HepG2 (cell line): ENCODE results near the gene NGEF. TPM values are rescaled to one million over a fixed set of nuclear protein-coding genes. Genes with fewer than 3 reads are reported as not detected.

ENCODE experiments used
- CHD4 ChIP-seq: fragments of 200-600 bp; sonication (generic); IDR thresholded peaks from 2 replicates; pipeline ENCODE4 v1.7.0; 2017; ENCODE audit warnings: mild to moderate bottlenecking, low read length, borderline replicate concordance
- FOXJ3 ChIP-seq: sonication (generic); formaldehyde crosslinking; IDR thresholded peaks from 2 replicates; pipeline ENCODE4 v1.4.0; 2020; ENCODE audit warnings: missing genetic modification reagents, mild to moderate bottlenecking, borderline replicate concordance
- FOXO1 ChIP-seq: sonication (generic); formaldehyde crosslinking; IDR thresholded peaks from 2 replicates; pipeline ENCODE4 v1.4.0; 2020; ENCODE audit warnings: missing genetic modification reagents
- IRX3 ChIP-seq: sonication (generic); formaldehyde crosslinking; IDR thresholded peaks from 2 replicates; pipeline ENCODE4 v1.8.1; 2023; ENCODE audit warnings: mild to moderate bottlenecking, low read depth, missing genetic modification reagents, borderline replicate concordance
- JUN ChIP-seq: sonication (generic); formaldehyde crosslinking; IDR thresholded peaks from 2 replicates; pipeline ENCODE4 v1.4.0; 2020; ENCODE audit warnings: mild to moderate bottlenecking, missing genetic modification reagents
- KDM3A ChIP-seq: IDR thresholded peaks from 2 replicates; pipeline ENCODE4 v1.6.1; 2018; ENCODE audit warnings: low read depth, missing compliant biosample characterization
- MIER3 ChIP-seq: IDR thresholded peaks from 2 replicates; pipeline ENCODE4 v1.6.1; 2016; ENCODE audit warnings: missing compliant biosample characterization, borderline replicate concordance
- NAIF1 ChIP-seq: sonication (generic); formaldehyde crosslinking; IDR thresholded peaks from 2 replicates; pipeline ENCODE4 v1.5.0; 2020; ENCODE audit warnings: mild to moderate bottlenecking, missing genetic modification reagents, borderline replicate concordance
- NFYC ChIP-seq: IDR thresholded peaks from 2 replicates; pipeline ENCODE4 v1.6.1; 2016; ENCODE audit warnings: missing genetic modification reagents, missing compliant biosample characterization
- SOX5 ChIP-seq: IDR thresholded peaks from 2 replicates; pipeline ENCODE4 v1.6.1; 2016; ENCODE audit warnings: borderline replicate concordance
- TEAD3 ChIP-seq: optimal IDR thresholded peaks from 2 replicates; pipeline ENCODE3; 2016; ENCODE audit warnings: borderline replicate concordance
- ZNF160 ChIP-seq: sonication (generic); formaldehyde crosslinking; IDR thresholded peaks from 2 replicates; pipeline ENCODE4 v1.8.0; 2022; ENCODE audit warnings: mild to moderate bottlenecking, inconsistent platforms, missing genetic modification reagents
- ZNF34 ChIP-seq: sonication (generic); formaldehyde crosslinking; IDR thresholded peaks from 2 replicates; pipeline ENCODE4 v1.4.0; 2020; ENCODE audit warnings: mild to moderate bottlenecking, missing genetic modification reagents, borderline replicate concordance
- ZNF788 ChIP-seq: sonication (generic); formaldehyde crosslinking; IDR thresholded peaks from 2 replicates; pipeline ENCODE4 v1.5.0; 2020; ENCODE audit warnings: mild to moderate bottlenecking, missing genetic modification reagents, borderline replicate concordance
- polyA plus RNA-seq, 8 experiments: library from polyadenylated mRNA; depleted of rRNA in 3 of 8; stranded (reverse) in 7 of 8; unstranded in 1 of 8; fragments of >200 nt; fragmentation: Illumina TruSeq in 4 of 8; extraction: Trizol in 4 of 8; gene quantifications; 2 replicates each; pipeline versions ENCODE4 v1.2.1 to v1.2.3, GENCODE V29; 2011 to 2016; ENCODE audit warnings: low read depth in 4 of 8, missing spikeins in 1 of 8, mixed read lengths in 1 of 8; ENCODE audit not compliant: insufficient read depth in 1 of 8
- total RNA-seq, 5 experiments: library from RNA; depleted of rRNA; stranded (reverse); fragments of >200 nt; fragmentation: Illumina TruSeq; extraction: Trizol; gene quantifications; 2 replicates each; pipeline ENCODE4 v1.2.3, GENCODE V29; 2016; ENCODE audit warnings: low read depth in 1 of 5
- TF ChIP-seq, protein P1 (sequence below): sonication (generic); formaldehyde crosslinking; IDR thresholded peaks from 2 replicates; pipeline ENCODE4 v1.4.0; 2020; ENCODE audit warnings: missing genetic modification reagents, borderline replicate concordance
- TF ChIP-seq, protein P2 (sequence below): sonication (generic); formaldehyde crosslinking; IDR thresholded peaks from 2 replicates; pipeline ENCODE4 v1.4.0; 2020; ENCODE audit warnings: missing genetic modification reagents, borderline replicate concordance
- TF ChIP-seq, protein P3 (sequence below): sonication (generic); formaldehyde crosslinking; IDR thresholded peaks from 2 replicates; pipeline ENCODE4 v1.4.0; 2020; ENCODE audit warnings: missing genetic modification reagents, borderline replicate concordance
- TF ChIP-seq, protein P4 (sequence below): sonication (generic); formaldehyde crosslinking; conservative IDR thresholded peaks from 2 replicates; pipeline ENCODE4 v1.8.0; 2022; ENCODE audit warnings: mild to moderate bottlenecking, moderate library complexity, missing genetic modification reagents

The NGEF gene
- total and polyA plus RNA-seq, 2 of the 13 experiments (the other 11 are each of a cell fraction or from before 2014, with no cell fraction given) = 14.4 to 36.9 TPM

DNA sequence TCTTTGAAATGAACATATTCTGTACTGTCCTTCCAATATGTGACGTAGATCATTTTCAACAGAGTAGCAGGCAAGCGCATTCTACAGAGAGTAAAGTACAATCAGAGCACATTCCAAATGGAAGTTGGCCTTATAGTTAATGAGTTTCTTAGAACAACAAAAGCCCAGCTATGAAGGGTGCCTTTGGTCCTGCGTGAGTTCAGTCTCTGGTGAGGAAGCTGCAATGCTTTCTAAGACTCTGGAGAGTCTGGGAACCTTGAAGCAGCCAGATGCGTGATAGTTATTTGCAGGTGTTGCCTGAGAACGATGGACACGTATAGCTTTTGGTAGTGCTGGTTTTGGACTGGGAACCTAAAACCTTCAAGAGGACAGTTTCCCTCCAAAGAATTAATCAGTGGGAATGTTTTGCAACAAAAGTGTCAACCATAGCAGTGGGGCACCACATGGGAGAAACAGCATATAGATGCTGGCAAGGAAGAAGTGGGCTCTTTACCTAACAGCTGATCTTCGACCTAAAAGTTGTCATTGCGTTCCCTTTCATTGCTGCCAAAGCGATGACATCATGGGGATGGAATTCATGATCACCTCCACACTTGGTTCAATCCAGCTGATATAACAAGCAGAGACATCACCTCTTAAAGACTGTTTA, 152.3 kb downstream of the NGEF start (continued):
- TF ChIP-seq NFYC (CRISPR knock-in tag) = no peak; the same call in 1 of the 2 replicates
- TF ChIP-seq ZNF34 (CRISPR knock-in tag) = no peak
- no peak for TF ChIP-seq ZNF788 (CRISPR knock-in tag)
- TF ChIP-seq, protein P1, sequence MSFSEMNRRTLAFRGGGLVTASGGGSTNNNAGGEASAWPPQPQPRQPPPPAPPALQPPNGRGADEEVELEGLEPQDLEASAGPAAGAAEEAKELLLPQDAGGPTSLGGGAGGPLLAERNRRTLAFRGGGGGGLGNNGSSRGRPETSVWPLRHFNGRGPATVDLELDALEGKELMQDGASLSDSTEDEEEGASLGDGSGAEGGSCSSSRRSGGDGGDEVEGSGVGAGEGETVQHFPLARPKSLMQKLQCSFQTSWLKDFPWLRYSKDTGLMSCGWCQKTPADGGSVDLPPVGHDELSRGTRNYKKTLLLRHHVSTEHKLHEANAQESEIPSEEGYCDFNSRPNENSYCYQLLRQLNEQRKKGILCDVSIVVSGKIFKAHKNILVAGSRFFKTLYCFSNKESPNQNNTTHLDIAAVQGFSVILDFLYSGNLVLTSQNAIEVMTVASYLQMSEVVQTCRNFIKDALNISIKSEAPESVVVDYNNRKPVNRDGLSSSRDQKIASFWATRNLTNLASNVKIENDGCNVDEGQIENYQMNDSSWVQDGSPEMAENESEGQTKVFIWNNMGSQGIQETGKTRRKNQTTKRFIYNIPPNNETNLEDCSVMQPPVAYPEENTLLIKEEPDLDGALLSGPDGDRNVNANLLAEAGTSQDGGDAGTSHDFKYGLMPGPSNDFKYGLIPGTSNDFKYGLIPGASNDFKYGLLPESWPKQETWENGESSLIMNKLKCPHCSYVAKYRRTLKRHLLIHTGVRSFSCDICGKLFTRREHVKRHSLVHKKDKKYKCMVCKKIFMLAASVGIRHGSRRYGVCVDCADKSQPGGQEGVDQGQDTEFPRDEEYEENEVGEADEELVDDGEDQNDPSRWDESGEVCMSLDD (CRISPR knock-in tag) = no peak
- TF ChIP-seq FOXJ3 (CRISPR knock-in tag) = peak; percentile 55; the same call in 1 of the 2 replicates
- TF ChIP-seq IRX3 (CRISPR knock-in tag) = no peak
- TF ChIP-seq, protein P2, sequence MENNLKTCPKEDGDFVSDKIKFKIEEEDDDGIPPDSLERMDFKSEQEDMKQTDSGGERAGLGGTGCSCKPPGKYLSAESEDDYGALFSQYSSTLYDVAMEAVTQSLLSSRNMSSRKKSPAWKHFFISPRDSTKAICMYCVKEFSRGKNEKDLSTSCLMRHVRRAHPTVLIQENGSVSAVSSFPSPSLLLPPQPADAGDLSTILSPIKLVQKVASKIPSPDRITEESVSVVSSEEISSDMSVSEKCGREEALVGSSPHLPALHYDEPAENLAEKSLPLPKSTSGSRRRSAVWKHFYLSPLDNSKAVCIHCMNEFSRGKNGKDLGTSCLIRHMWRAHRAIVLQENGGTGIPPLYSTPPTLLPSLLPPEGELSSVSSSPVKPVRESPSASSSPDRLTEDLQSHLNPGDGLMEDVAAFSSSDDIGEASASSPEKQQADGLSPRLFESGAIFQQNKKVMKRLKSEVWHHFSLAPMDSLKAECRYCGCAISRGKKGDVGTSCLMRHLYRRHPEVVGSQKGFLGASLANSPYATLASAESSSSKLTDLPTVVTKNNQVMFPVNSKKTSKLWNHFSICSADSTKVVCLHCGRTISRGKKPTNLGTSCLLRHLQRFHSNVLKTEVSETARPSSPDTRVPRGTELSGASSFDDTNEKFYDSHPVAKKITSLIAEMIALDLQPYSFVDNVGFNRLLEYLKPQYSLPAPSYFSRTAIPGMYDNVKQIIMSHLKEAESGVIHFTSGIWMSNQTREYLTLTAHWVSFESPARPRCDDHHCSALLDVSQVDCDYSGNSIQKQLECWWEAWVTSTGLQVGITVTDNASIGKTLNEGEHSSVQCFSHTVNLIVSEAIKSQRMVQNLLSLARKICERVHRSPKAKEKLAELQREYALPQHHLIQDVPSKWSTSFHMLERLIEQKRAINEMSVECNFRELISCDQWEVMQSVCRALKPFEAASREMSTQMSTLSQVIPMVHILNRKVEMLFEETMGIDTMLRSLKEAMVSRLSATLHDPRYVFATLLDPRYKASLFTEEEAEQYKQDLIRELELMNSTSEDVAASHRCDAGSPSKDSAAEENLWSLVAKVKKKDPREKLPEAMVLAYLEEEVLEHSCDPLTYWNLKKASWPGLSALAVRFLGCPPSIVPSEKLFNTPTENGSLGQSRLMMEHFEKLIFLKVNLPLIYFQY (CRISPR knock-in tag) = 0 out of 2 replicates have a peak, but pooled peaks have one; percentile 36
- no peak; the same call in 1 of the 2 replicates for TF ChIP-seq FOXO1
- peak; percentile 88 for TF ChIP-seq TEAD3 (CRISPR knock-in tag)
- TF ChIP-seq, protein P3, sequence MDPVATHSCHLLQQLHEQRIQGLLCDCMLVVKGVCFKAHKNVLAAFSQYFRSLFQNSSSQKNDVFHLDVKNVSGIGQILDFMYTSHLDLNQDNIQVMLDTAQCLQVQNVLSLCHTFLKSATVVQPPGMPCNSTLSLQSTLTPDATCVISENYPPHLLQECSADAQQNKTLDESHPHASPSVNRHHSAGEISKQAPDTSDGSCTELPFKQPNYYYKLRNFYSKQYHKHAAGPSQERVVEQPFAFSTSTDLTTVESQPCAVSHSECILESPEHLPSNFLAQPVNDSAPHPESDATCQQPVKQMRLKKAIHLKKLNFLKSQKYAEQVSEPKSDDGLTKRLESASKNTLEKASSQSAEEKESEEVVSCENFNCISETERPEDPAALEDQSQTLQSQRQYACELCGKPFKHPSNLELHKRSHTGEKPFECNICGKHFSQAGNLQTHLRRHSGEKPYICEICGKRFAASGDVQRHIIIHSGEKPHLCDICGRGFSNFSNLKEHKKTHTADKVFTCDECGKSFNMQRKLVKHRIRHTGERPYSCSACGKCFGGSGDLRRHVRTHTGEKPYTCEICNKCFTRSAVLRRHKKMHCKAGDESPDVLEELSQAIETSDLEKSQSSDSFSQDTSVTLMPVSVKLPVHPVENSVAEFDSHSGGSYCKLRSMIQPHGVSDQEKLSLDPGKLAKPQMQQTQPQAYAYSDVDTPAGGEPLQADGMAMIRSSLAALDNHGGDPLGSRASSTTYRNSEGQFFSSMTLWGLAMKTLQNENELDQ = peak; percentile 22; the same call in 1 of the 2 replicates
- TF ChIP-seq, protein P4, sequence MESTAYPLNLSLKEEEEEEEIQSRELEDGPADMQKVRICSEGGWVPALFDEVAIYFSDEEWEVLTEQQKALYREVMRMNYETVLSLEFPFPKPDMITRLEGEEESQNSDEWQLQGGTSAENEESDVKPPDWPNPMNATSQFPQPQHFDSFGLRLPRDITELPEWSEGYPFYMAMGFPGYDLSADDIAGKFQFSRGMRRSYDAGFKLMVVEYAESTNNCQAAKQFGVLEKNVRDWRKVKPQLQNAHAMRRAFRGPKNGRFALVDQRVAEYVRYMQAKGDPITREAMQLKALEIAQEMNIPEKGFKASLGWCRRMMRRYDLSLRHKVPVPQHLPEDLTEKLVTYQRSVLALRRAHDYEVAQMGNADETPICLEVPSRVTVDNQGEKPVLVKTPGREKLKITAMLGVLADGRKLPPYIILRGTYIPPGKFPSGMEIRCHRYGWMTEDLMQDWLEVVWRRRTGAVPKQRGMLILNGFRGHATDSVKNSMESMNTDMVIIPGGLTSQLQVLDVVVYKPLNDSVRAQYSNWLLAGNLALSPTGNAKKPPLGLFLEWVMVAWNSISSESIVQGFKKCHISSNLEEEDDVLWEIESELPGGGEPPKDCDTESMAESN (CRISPR knock-in tag) = peak; percentile 69; the same call in 1 of the 2 replicates
- peak; percentile 92 for TF ChIP-seq JUN (CRISPR knock-in tag)
- TF ChIP-seq SOX5 = peak; percentile 72
- peak; percentile 85; the same call in 1 of the 2 replicates for TF ChIP-seq NAIF1 (CRISPR knock-in tag)
- peak; percentile 62; the same call in 1 of the 2 replicates for TF ChIP-seq MIER3 (CRISPR knock-in tag)
- TF ChIP-seq KDM3A (CRISPR knock-in tag) = no peak
- TF ChIP-seq ZNF160 (CRISPR knock-in tag) = 0 out of 2 replicates have a peak, but pooled peaks have one; percentile 24
- peak; percentile 92; the same call in 1 of the 2 replicates for TF ChIP-seq CHD4
